Hepatocyte (in vitro differentiated cells): ENCODE results near the gene CCL3.

Experiments used
- CTCF ChIP-seq: fragments of 200-600 bp; sonication (generic); IDR thresholded peaks from 2 replicates; pipeline ENCODE4 v1.5.1; 2016; ENCODE audit warnings: antibody characterized with exemption, mild to moderate bottlenecking; ENCODE audit not compliant: poor library complexity
- EZH2phosphoT487 ChIP-seq: fragments of 200-600 bp; sonication (generic); IDR thresholded peaks from one replicate; pipeline ENCODE4 v1.6.1; 2018; ENCODE audit warnings: antibody characterized with exemption, mild to moderate bottlenecking, low read depth, moderate library complexity; ENCODE audit not compliant: unreplicated experiment, severe bottlenecking

GRCh38 chr17:36107660-36108059, 17.7 kb upstream of the CCL3 start:
- TF ChIP-seq CTCF (no peak), EZH2phosphoT487 (no peak)
